ENCODE measurements around the gene TMEM72.
A peak's percentile ranks its signal among the peaks of the same experiment; 100 is the strongest.

The TMEM72 gene

DNA sequence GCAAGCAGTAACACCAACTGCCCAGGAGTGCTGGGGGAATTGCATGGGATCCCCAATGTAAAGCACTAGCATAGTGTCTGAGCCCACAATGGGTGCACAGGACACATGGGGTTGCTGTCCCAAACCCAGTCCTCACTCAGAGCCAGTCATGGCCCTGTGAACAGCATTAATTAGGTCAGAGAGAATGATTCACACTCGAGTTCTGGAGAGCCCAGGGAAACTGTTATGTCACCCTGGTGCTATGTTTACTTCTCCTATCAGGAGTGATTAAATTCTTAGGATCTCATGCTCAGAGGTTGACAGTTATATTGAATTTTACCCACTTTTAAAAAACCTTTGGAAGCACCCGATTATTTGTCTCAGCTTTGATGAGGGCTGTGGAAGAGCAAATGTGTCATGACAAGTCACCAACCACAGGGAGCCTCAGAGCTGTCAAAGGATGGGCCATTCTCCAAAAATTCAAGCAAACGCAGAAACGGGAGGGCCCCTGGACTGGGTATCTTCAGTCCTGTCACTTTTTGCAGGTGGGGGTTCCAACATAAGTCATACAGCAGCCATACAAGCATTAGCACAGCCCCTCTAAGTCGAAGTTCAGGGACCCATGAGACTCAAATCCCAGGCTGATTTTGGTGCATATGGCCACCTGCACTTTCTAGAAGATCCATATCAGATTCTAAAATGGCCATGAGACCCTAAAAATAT, 47.2 kb downstream of the TMEM72 start:
- ChIA-PET CTCF (interaction anchor here (1.6 to 2.7 kb wide), 3 partner anchors 12 to 26 kb away, joined by 4 to 6 read pairs (median 5); no protein-coding TSS in a partner anchor), POLR2A (no interaction called here)
- Histone ChIP-seq H3K36me3 (ENCODE audit: control insufficient read depth in 4 of 4, insufficient read depth in 4 of 4, low read length in 3 of 4) (peaks cover 0 to 7% (median 2%) of the 10 kb centered on the region in 4 experiments), H3K4me1 (ENCODE audit: control extremely low read depth in 1 of 4, control insufficient read depth in 4 of 4, insufficient read depth in 4 of 4, low read length in 3 of 4) (peaks cover 6 to 39% (median 24%) of the 10 kb centered on the region in 4 experiments), H3K27ac (ENCODE audit: insufficient read depth in 1 of 2, low read depth in 1 of 2, low read length in 2 of 2, poor library complexity in 1 of 2, severe bottlenecking in 2 of 2) (no peak overlapping the region), H3K9me3 (ENCODE audit: control extremely low read depth in 1 of 5, control insufficient read depth in 4 of 5, insufficient read depth in 2 of 5, low read depth in 1 of 5, low read length in 4 of 5) (no peaks in the 10 kb centered on the region), H3K4me3 (ENCODE audit: control insufficient read depth in 1 of 7, extremely low read depth in 1 of 7, insufficient read depth in 4 of 7, low read depth in 2 of 7, low read length in 6 of 7) (peak overlapping the region in 6 of 7 experiments; percentile 68 to 85 (median 80)), H3K27me3 (replicated peaks in 2 of 5; ENCODE audit: control insufficient read depth in 4 of 5, insufficient read depth in 5 of 5, low read length in 4 of 5) (no peaks in the 10 kb centered on the region)
- no peak for DNase-seq
- 91% methylated on average over 5 of the region's 5 CpGs for WGBS (ENCODE audit: insufficient coverage)

DNA sequence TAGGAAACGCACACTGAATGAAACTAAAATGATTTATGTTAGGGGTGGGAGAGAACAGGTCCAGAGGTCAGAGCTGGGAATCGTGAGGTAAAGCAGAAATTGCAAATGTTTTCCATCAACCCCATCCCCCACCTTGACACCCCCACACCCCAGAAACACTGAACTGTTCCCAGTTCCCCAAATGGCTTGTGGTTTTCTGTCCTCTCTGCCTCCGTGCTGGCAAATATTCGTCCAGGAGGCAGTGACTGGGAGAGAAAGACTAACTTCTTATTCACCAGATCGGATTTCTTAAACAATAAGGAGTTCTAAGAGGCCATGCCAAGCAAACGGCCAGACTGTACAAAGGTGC, 47.7 kb downstream of the TMEM72 start:
- Histone ChIP-seq H3K36me3 (ENCODE audit: control insufficient read depth in 4 of 4, insufficient read depth in 4 of 4, low read length in 3 of 4) (peaks cover 0 to 7% (median 2%) of the 10 kb centered on the region in 4 experiments), H3K9me3 (ENCODE audit: control extremely low read depth in 1 of 5, control insufficient read depth in 4 of 5, insufficient read depth in 2 of 5, low read depth in 1 of 5, low read length in 4 of 5) (no peaks in the 10 kb centered on the region), H3K27ac (ENCODE audit: insufficient read depth in 1 of 2, low read depth in 1 of 2, low read length in 2 of 2, poor library complexity in 1 of 2, severe bottlenecking in 2 of 2) (peak overlapping the region in 1 of 2 experiments; percentile 60), H3K4me1 (ENCODE audit: control extremely low read depth in 1 of 4, control insufficient read depth in 4 of 4, insufficient read depth in 4 of 4, low read length in 3 of 4) (peaks cover 6 to 44% (median 24%) of the 10 kb centered on the region in 4 experiments), H3K27me3 (replicated peaks in 2 of 5; ENCODE audit: control insufficient read depth in 4 of 5, insufficient read depth in 5 of 5, low read length in 4 of 5) (no peaks in the 10 kb centered on the region), H3K4me3 (ENCODE audit: control insufficient read depth in 1 of 7, extremely low read depth in 1 of 7, insufficient read depth in 4 of 7, low read depth in 2 of 7, low read length in 6 of 7) (peak overlapping the region; percentile 57 to 85 (median 79))
- no peak for DNase-seq
- POLR2A ChIA-PET, result no interaction called here
- whole genome bisulfite sequencing (ENCODE audit: insufficient coverage), result 3% methylated on average over 5 of the region's 6 CpGs
- CTCF ChIA-PET, result no interaction called here

DNA sequence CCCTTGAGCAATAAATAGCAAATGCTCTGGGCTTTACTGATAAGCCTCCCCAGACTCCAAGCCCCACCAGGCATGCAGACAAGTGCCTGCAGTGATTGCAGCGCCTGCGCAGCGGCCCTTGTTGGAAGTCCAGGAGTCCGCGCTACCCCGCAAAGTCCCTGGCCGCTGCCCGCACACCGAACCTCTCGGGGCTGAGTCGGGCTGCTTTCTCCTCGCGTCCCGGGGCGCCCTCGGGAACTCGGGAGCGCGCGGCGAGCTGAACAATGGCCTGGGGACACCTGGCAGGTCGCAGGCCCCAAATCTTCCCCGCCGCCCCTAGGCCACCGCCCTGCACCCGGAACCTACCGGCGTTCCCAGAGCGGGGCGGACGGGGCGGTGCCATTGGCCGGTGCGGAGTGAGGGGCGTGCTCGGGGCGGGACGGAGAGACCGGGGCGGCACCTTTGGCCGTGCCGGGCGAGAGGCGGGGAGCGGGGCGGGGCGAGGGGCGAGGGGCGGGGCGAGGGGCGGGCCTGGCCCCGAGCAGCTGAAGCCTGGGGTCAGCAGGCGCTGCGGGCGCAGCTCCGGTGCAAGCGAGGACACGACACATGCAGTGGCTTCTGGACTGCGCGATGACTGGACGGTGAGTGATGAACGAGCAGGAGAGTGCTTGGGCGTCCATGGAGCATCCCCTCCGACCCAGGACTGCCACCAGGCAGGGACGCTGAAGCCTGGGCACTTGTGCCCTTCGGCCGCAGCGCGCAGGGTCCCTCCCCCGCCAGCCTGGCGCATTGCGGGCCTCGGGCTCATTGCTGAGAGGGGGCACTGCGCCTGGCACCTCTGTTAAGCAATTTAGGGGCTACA, 48.3 kb downstream of the TMEM72 start, which contains the start of gene RASSF4:
TSS of gene RASSF4 (plus strand) at position 556 of the 841 bp plus-strand sequence. CDS start 10,401 bp downstream, outside the sequence.
- DNase-seq, result peak; percentile 81 to 89 (median 88)
- peak within 1 kb of the TSS; percentile 57 to 85 (median 79) for H3K4me3 ChIP-seq (ENCODE audit: control insufficient read depth in 1 of 7, extremely low read depth in 1 of 7, insufficient read depth in 4 of 7, low read depth in 2 of 7, low read length in 6 of 7)
- WGBS (ENCODE audit: insufficient coverage), result under 1% methylated on average over 40 of the region's 74 CpGs
- no peaks in the 10 kb centered on the region for H3K27me3 ChIP-seq (replicated peaks in 2 of 5; ENCODE audit: control insufficient read depth in 4 of 5, insufficient read depth in 5 of 5, low read length in 4 of 5)
- POLR2A ChIA-PET, result no interaction called here
- CTCF ChIA-PET, result no interaction called here
- H3K36me3 ChIP-seq (ENCODE audit: control insufficient read depth in 4 of 4, insufficient read depth in 4 of 4, low read length in 3 of 4), result peaks cover 0 to 7% (median 2%) of the 10 kb centered on the region in 4 experiments
- H3K9me3 ChIP-seq (ENCODE audit: control extremely low read depth in 1 of 5, control insufficient read depth in 4 of 5, insufficient read depth in 2 of 5, low read depth in 1 of 5, low read length in 4 of 5), result no peaks in the 10 kb centered on the region
- peaks cover 6 to 50% (median 24%) of the 10 kb centered on the region in 4 experiments for H3K4me1 ChIP-seq (ENCODE audit: control extremely low read depth in 1 of 4, control insufficient read depth in 4 of 4, insufficient read depth in 4 of 4, low read length in 3 of 4)
- H3K27ac ChIP-seq (ENCODE audit: insufficient read depth in 1 of 2, low read depth in 1 of 2, low read length in 2 of 2, poor library complexity in 1 of 2, severe bottlenecking in 2 of 2), result peak within 1 kb of the TSS in 1 of 2 experiments; percentile 60

DNA sequence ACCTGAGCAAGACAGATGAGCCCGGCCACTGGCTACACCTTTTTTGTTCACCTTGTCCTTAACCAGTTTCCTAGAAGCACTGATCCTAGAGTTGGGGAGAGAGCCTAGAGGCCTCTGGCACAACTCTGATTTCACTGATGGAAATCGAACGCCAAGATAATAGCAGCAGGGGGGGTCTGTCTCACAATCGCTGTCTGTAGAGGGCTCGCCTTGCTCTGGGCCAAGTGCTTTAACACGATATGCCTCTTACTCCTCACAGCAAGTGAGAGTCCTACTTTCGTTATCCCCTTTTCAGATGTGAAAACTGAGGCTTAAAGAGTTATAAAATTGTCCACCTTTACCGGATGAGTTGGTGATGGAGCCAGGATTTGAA, 48.9 kb downstream of the TMEM72 start:
- CTCF ChIA-PET, result interaction anchor here (2.2 to 3.9 kb wide), 2 partner anchors 16 to 28 kb away, joined by 8 to 32 read pairs; no protein-coding TSS in a partner anchor
- peaks cover 0 to 7% (median 2%) of the 10 kb centered on the region in 4 experiments for H3K36me3 ChIP-seq (ENCODE audit: control insufficient read depth in 4 of 4, insufficient read depth in 4 of 4, low read length in 3 of 4)
- H3K4me3 ChIP-seq (ENCODE audit: control insufficient read depth in 1 of 7, extremely low read depth in 1 of 7, insufficient read depth in 4 of 7, low read depth in 2 of 7, low read length in 6 of 7), result peak overlapping the region in 6 of 7 experiments; percentile 46 to 85 (median 56)
- no peak for DNase-seq
- H3K27me3 ChIP-seq (replicated peaks in 2 of 5; ENCODE audit: control insufficient read depth in 4 of 5, insufficient read depth in 5 of 5, low read length in 4 of 5), result no peaks in the 10 kb centered on the region
- H3K27ac ChIP-seq (ENCODE audit: insufficient read depth in 1 of 2, low read depth in 1 of 2, low read length in 2 of 2, poor library complexity in 1 of 2, severe bottlenecking in 2 of 2), result no peak overlapping the region
- WGBS (ENCODE audit: insufficient coverage), result 62% methylated on average over 6 of the region's 8 CpGs
- no peaks in the 10 kb centered on the region for H3K9me3 ChIP-seq (ENCODE audit: control extremely low read depth in 1 of 5, control insufficient read depth in 4 of 5, insufficient read depth in 2 of 5, low read depth in 1 of 5, low read length in 4 of 5)
- POLR2A ChIA-PET, result interaction anchor here (0.6 kb wide), 1 partner anchor 13 kb away, joined by 3 read pairs; no protein-coding TSS in a partner anchor
- H3K4me1 ChIP-seq (ENCODE audit: control extremely low read depth in 1 of 4, control insufficient read depth in 4 of 4, insufficient read depth in 4 of 4, low read length in 3 of 4), result peaks cover 6 to 54% (median 24%) of the 10 kb centered on the region in 4 experiments

DNA sequence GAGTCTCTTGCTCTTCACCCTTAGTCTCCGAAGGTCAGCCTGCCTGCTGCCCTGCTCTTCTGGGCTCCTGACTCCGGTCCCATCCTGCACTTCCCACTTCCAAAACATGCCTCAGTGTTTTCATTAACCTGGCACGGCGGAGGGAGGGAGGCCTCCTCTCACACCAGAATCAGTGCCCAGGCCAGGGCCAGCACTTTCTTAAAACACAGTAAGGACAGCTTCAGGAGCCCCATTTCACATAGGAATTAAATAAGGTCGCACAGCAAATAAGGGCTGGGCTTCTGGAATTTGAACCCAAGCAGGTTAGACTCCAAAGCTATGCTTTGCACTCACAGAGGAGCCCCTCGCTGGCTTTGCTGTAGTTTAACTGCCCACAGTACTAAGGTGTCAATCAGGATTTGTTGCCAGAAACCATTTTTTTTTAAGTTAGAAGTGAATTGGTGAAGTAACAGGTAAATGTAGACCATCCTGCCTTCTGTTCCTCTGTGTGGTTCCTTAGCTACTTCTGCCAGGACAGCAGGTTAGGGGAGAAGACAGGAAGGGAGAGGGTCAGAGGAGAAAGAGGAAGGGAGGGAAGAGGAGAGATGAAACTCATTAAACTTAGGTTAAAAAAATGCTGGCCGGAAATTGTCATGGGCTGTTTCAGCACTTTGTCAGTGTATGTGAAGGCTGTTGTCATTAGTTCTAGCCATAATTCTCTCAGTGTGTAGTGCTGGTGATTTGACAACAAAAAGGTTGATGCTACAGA, 49.5 kb downstream of the TMEM72 start:
- CTCF ChIA-PET, result interaction anchor here (1.2 to 3.9 kb wide), 3 partner anchors 16 to 103 kb away, joined by 3 to 32 read pairs (median 8); no protein-coding TSS in a partner anchor
- 96% methylated on average over 7 of the region's 7 CpGs for WGBS (ENCODE audit: insufficient coverage)
- H3K4me3 ChIP-seq (ENCODE audit: control insufficient read depth in 1 of 7, extremely low read depth in 1 of 7, insufficient read depth in 4 of 7, low read depth in 2 of 7, low read length in 6 of 7), result peak overlapping the region in 1 of 7 experiments; percentile 85

DNA sequence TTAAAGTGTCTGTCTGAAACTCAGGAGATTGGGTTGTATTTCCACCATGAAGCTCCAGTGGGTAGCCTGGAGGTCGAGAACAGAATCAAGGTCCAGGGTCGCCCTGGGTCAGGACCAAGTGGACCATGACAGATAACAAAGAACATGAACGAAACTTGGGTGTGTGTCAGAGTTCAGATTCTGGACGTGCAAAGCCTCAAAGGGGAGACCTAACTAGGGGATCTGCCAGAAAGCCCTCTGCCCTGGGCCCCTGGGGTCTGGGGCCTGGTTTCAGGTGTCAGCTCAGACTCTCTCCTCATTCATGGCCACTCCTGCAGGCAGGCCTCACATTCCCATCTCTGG, 50.1 kb downstream of the TMEM72 start:
- Histone ChIP-seq H3K27me3 (replicated peaks in 2 of 5; ENCODE audit: control insufficient read depth in 4 of 5, insufficient read depth in 5 of 5, low read length in 4 of 5) (no peaks in the 10 kb centered on the region), H3K9me3 (ENCODE audit: control extremely low read depth in 1 of 5, control insufficient read depth in 4 of 5, insufficient read depth in 2 of 5, low read depth in 1 of 5, low read length in 4 of 5) (no peaks in the 10 kb centered on the region), H3K4me3 (ENCODE audit: control insufficient read depth in 1 of 7, extremely low read depth in 1 of 7, insufficient read depth in 4 of 7, low read depth in 2 of 7, low read length in 6 of 7) (no peak overlapping the region), H3K4me1 (ENCODE audit: control extremely low read depth in 1 of 4, control insufficient read depth in 4 of 4, insufficient read depth in 4 of 4, low read length in 3 of 4) (peaks cover 9 to 61% (median 26%) of the 10 kb centered on the region in 4 experiments), H3K36me3 (ENCODE audit: control insufficient read depth in 4 of 4, insufficient read depth in 4 of 4, low read length in 3 of 4) (peaks cover 0 to 4% (median 2%) of the 10 kb centered on the region in 4 experiments), H3K27ac (ENCODE audit: insufficient read depth in 1 of 2, low read depth in 1 of 2, low read length in 2 of 2, poor library complexity in 1 of 2, severe bottlenecking in 2 of 2) (no peak overlapping the region)
- CTCF ChIA-PET, result interaction anchor here (1.2 to 3.9 kb wide), 3 partner anchors 15 to 103 kb away, joined by 3 to 32 read pairs (median 8); no protein-coding TSS in a partner anchor
- no peak for DNase-seq
- 97% methylated on average over 3 of the region's 4 CpGs for WGBS (ENCODE audit: insufficient coverage)
- POLR2A ChIA-PET, result interaction anchor here (1.1 kb wide), 1 partner anchor 11 kb away, joined by 4 read pairs; no protein-coding TSS in a partner anchor

More for the DNA sequence above, 49.5 kb downstream of the TMEM72 start:
- H3K4me1 ChIP-seq (ENCODE audit: control extremely low read depth in 1 of 4, control insufficient read depth in 4 of 4, insufficient read depth in 4 of 4, low read length in 3 of 4), result peaks cover 6 to 58% (median 24%) of the 10 kb centered on the region in 4 experiments
- no peak for DNase-seq
- no peak overlapping the region for H3K27ac ChIP-seq (ENCODE audit: insufficient read depth in 1 of 2, low read depth in 1 of 2, low read length in 2 of 2, poor library complexity in 1 of 2, severe bottlenecking in 2 of 2)
- POLR2A ChIA-PET, result interaction anchor here (0.6 to 1.1 kb wide), 2 partner anchors 10 to 13 kb away, joined by 3 to 4 read pairs; no protein-coding TSS in a partner anchor
- H3K36me3 ChIP-seq (ENCODE audit: control insufficient read depth in 4 of 4, insufficient read depth in 4 of 4, low read length in 3 of 4), result peaks cover 0 to 6% (median 2%) of the 10 kb centered on the region in 4 experiments
- H3K27me3 ChIP-seq (replicated peaks in 2 of 5; ENCODE audit: control insufficient read depth in 4 of 5, insufficient read depth in 5 of 5, low read length in 4 of 5), result no peaks in the 10 kb centered on the region
- H3K9me3 ChIP-seq (ENCODE audit: control extremely low read depth in 1 of 5, control insufficient read depth in 4 of 5, insufficient read depth in 2 of 5, low read depth in 1 of 5, low read length in 4 of 5), result no peaks in the 10 kb centered on the region
